Liver (tissue), 9 donors: Measurements from ENCODE around the gene TUFT1. TPM values are rescaled to one million over a fixed set of nuclear protein-coding genes. Genes with fewer than 3 reads are reported as not detected.
"Not testable (repeated sequence)": the region's sequence is repeated elsewhere in the genome, so short reads cannot be mapped to it uniquely, and the experiment has no call there.

Experiments
- DNase-seq: peaks from one replicate; pipeline ENCODE4 v3.0.0-alpha.2; 2017; ENCODE audit warnings: low spot score
- H3K27ac ChIP-seq, 2 donors: one replicate each; pipeline ENCODE4 v1.7.0; 2013; ENCODE audit warnings: inconsistent platforms in 2 of 2, low read length in 2 of 2, control low read depth in 1 of 2, low read depth in 1 of 2, mild to moderate bottlenecking in 1 of 2
- H3K27me3 ChIP-seq, 4 donors: one replicate each; pipeline versions ENCODE4 v1.6.1 to v1.7.0; 2013; ENCODE audit warnings: low read length in 3 of 4, inconsistent platforms in 1 of 4, mild to moderate bottlenecking in 1 of 4, moderate library complexity in 1 of 4; ENCODE audit not compliant: control insufficient read depth in 4 of 4, insufficient read depth in 4 of 4
- H3K36me3 ChIP-seq, 4 donors: one replicate each; pipeline versions ENCODE4 v1.6.1 to v1.7.0; 2013; ENCODE audit warnings: low read length in 3 of 4, mild to moderate bottlenecking in 3 of 4, low read depth in 1 of 4, moderate library complexity in 1 of 4; ENCODE audit not compliant: control insufficient read depth in 4 of 4, insufficient read depth in 3 of 4
- H3K4me1 ChIP-seq, 4 donors: one replicate each; pipeline versions ENCODE4 v1.6.1 to v1.7.0; 2013; ENCODE audit warnings: low read length in 3 of 4, mild to moderate bottlenecking in 3 of 4, moderate library complexity in 1 of 4; ENCODE audit not compliant: control insufficient read depth in 4 of 4, insufficient read depth in 4 of 4
- H3K4me3 ChIP-seq, 3 donors: one replicate each; pipeline versions ENCODE4 v1.6.1 to v1.7.0; 2013; ENCODE audit warnings: low read length in 3 of 3, control low read depth in 1 of 3, low read depth in 1 of 3, mild to moderate bottlenecking in 1 of 3
- H3K9ac ChIP-seq, 2 donors: one replicate each; pipeline ENCODE4 v1.7.0; 2013; ENCODE audit warnings: low read length in 2 of 2, mild to moderate bottlenecking in 2 of 2, moderate library complexity in 2 of 2, control low read depth in 1 of 2, low read depth in 1 of 2
- H3K9me3 ChIP-seq, 4 donors: one replicate each; pipeline versions ENCODE4 v1.6.1 to v1.7.0; 2013; ENCODE audit warnings: low read length in 3 of 4; ENCODE audit not compliant: control insufficient read depth in 4 of 4
- FOXA1 ChIP-seq: IDR thresholded peaks from 2 replicates; pipeline ENCODE4 v1.6.1; 2016; ENCODE audit warnings: antibody characterized with exemption
- FOXA2 ChIP-seq: IDR thresholded peaks from 2 replicates; pipeline ENCODE4 v1.6.1; 2016; ENCODE audit warnings: antibody characterized with exemption
- HNF4G ChIP-seq: IDR thresholded peaks from 2 replicates; pipeline ENCODE4 v1.6.1; 2016; ENCODE audit warnings: antibody characterized with exemption
- MAX ChIP-seq: IDR thresholded peaks from 2 replicates; pipeline ENCODE4 v1.6.1; 2016; ENCODE audit warnings: antibody characterized with exemption
- RAD21 ChIP-seq, 2 donors: IDR thresholded peaks; 2 replicates each; pipeline ENCODE4 v1.6.1; 2016; ENCODE audit warnings: antibody characterized with exemption in 2 of 2, mild to moderate bottlenecking in 2 of 2
- REST ChIP-seq: IDR thresholded peaks from 2 replicates; pipeline ENCODE4 v1.6.1; 2016; ENCODE audit warnings: antibody characterized with exemption, mild to moderate bottlenecking
- RXRA ChIP-seq, 2 donors: IDR thresholded peaks; 2 replicates each; pipeline ENCODE4 v1.6.1; 2017 to 2018; ENCODE audit warnings: antibody characterized with exemption in 2 of 2, mild to moderate bottlenecking in 1 of 2
- SP1 ChIP-seq: IDR thresholded peaks from 2 replicates; pipeline ENCODE4 v1.6.1; 2018; ENCODE audit warnings: antibody characterized with exemption, mild to moderate bottlenecking
- TAF1 ChIP-seq: conservative IDR thresholded peaks from 2 replicates; pipeline ENCODE4 v1.6.1; 2016; ENCODE audit warnings: antibody characterized with exemption, mild to moderate bottlenecking
- WGBS: extraction: QIAGEN DNeasy Blood & Tissue Kit; methylation state at CpG from one replicate; pipeline ENCODE4 v1.1.7; 2013; 5-methylcytosine and 5-hydroxymethylcytosine counted together
- polyA plus RNA-seq, 2 donors: library from polyadenylated mRNA; stranded (reverse) in 1 of 2; unstranded in 1 of 2; fragments of 200-250 nt in 1 of 2; fragments of >200 nt in 1 of 2; fragmentation: Nextera tagmentation in 1 of 2; extraction: Ambion mirVana in 1 of 2; gene quantifications; one replicate each; pipeline versions ENCODE4 v1.2.1 to v1.2.3, GENCODE V29; 2013 to 2015
- total RNA-seq, 2 donors: library from RNA; depleted of rRNA; stranded (reverse); fragments of >200 nt; gene quantifications; one replicate each; pipeline ENCODE4 v1.2.3, GENCODE V29; 2014
- donor health status: healthy.
- donor health status: healthy.
- donor health status: healthy.
- donor health status: healthy.
- donor health status: healthy.

Gene TUFT1
- total and polyA plus RNA-seq, 4 donors: 1.7 to 4.8 (median 3.0) TPM

- H3K27ac ChIP-seq: no peak overlapping the region
- TF ChIP-seq FOXA2 (no peak), MAX (no peak)
- H3K9me3 ChIP-seq: no peaks in the 10 kb centered on the region
- no peak overlapping the region for H3K4me3 ChIP-seq
- DNase-seq: no peak
- H3K27me3 ChIP-seq: no peaks in the 10 kb centered on the region
- H3K9ac ChIP-seq: no peak overlapping the region
- WGBS: 82% methylated on average over 5 of the region's 5 CpGs
- no peaks in the 10 kb centered on the region for H3K36me3 ChIP-seq
- peaks cover 0 to 5% (median 1%) of the 10 kb centered on the region in 4 donors for H3K4me1 ChIP-seq
Observed at GRCh38 chr1:151596166-151596953, 56.3 kb downstream of the TUFT1 start.

GRCh38 chr1:151602550-151602949, 62.4 kb downstream of the TUFT1 start:
- DNase-seq, H3K36me3 ChIP-seq, H3K4me3 ChIP-seq, H3K4me1 ChIP-seq, H3K9ac ChIP-seq, H3K9me3 ChIP-seq, H3K27me3 ChIP-seq, H3K27ac ChIP-seq: not testable (repeated sequence)
- WGBS: 89% methylated on average over 5 of the region's 5 CpGs

- no peak for DNase-seq
- WGBS: 89% methylated on average over 2 of the region's 2 CpGs
- no peak for TF ChIP-seq MAX
Observed at GRCh38 chr1:151604291-151604690, 64.2 kb downstream of the TUFT1 start.

GRCh38 chr1:151606384-151606783, 66.3 kb downstream of the TUFT1 start:
- no peak for DNase-seq
- Histone ChIP-seq H3K4me3 (no peak overlapping the region), H3K27me3 (no peaks in the 10 kb centered on the region), H3K9me3 (no peaks in the 10 kb centered on the region), H3K9ac (no peak overlapping the region), H3K4me1 (peaks cover 0 to 4% (median 0%) of the 10 kb centered on the region in 4 donors), H3K36me3 (no peaks in the 10 kb centered on the region), H3K27ac (no peak overlapping the region)
- TF ChIP-seq HNF4G (no peak), SP1 (no peak), FOXA1 (no peak), REST (no peak), FOXA2 (no peak), RXRA (IDR thresholded peaks at IDR 0.05) (no peak), RAD21 (IDR thresholded peaks at IDR 0.05) (no peak), TAF1 (no peak)

More at GRCh38 chr1:151604291-151604690, 64.2 kb downstream of the TUFT1 start:
- H3K9me3 ChIP-seq: no peaks in the 10 kb centered on the region
- no peaks in the 10 kb centered on the region for H3K36me3 ChIP-seq
- H3K27ac ChIP-seq: no peak overlapping the region
- H3K4me3 ChIP-seq: no peak overlapping the region
- no peaks in the 10 kb centered on the region for H3K27me3 ChIP-seq
- no peak overlapping the region for H3K9ac ChIP-seq
- H3K4me1 ChIP-seq: no peaks in the 10 kb centered on the region
